Measurements from ENCODE around the gene AGL.
"Not testable (repeated sequence)": the region's sequence is repeated elsewhere in the genome, so short reads cannot be mapped to it uniquely, and the experiment has no call there.

The AGL gene

GRCh38 chr1:99950486-99950885 lies 100.3 kb downstream of the AGL start:
- H3K27ac ChIP-seq = no peak overlapping the region

GRCh38 chr1:99952522-99952921 lies 102.4 kb downstream of the AGL start:
- H3K27ac ChIP-seq = no peak overlapping the region
- no peak for TF ChIP-seq CTCF (conservative IDR thresholded peaks at IDR 0.05)

More at GRCh38 chr1:99950486-99950885, 100.3 kb downstream of the AGL start:
- no peak for TF ChIP-seq CTCF (conservative IDR thresholded peaks at IDR 0.05)

GRCh38 chr1:99955375-99955774 lies 105.2 kb downstream of the AGL start:
- TF ChIP-seq CTCF (conservative IDR thresholded peaks at IDR 0.05) = no peak
- H3K27ac ChIP-seq = no peak overlapping the region

GRCh38 chr1:99956755-99957154 lies 106.6 kb downstream of the AGL start:
- no peak for TF ChIP-seq CTCF (conservative IDR thresholded peaks at IDR 0.05)
- H3K27ac ChIP-seq = no peak overlapping the region

GRCh38 chr1:99957818-99958217 lies 107.7 kb downstream of the AGL start:
- no peak for TF ChIP-seq CTCF (conservative IDR thresholded peaks at IDR 0.05)
- no peak overlapping the region for H3K27ac ChIP-seq

- not testable (repeated sequence) for H3K27ac ChIP-seq
These were observed 109.1 kb downstream of the AGL start for GRCh38 chr1:99959189-99959705.

GRCh38 chr1:99960260-99960659 lies 110.1 kb downstream of the AGL start:
- not testable (repeated sequence) for H3K27ac ChIP-seq

- H3K27ac ChIP-seq = peak overlapping the region; percentile 94
- TF ChIP-seq CTCF (conservative IDR thresholded peaks at IDR 0.05) = no peak
These were observed 113.1 kb downstream of the AGL start for GRCh38 chr1:99963041-99963795.

All from VCaP (cell line).